LNCAP (cell line): ENCODE measurements around the gene MBTPS1.

Experiments used
- TF ChIP-seq, protein P1 (sequence below): fragments of 450-650 bp; IDR thresholded peaks from 2 replicates; pipeline ENCODE4 v1.5.1; 2017; ENCODE audit warnings: mild to moderate bottlenecking

MBTPS1 gene

DNA sequence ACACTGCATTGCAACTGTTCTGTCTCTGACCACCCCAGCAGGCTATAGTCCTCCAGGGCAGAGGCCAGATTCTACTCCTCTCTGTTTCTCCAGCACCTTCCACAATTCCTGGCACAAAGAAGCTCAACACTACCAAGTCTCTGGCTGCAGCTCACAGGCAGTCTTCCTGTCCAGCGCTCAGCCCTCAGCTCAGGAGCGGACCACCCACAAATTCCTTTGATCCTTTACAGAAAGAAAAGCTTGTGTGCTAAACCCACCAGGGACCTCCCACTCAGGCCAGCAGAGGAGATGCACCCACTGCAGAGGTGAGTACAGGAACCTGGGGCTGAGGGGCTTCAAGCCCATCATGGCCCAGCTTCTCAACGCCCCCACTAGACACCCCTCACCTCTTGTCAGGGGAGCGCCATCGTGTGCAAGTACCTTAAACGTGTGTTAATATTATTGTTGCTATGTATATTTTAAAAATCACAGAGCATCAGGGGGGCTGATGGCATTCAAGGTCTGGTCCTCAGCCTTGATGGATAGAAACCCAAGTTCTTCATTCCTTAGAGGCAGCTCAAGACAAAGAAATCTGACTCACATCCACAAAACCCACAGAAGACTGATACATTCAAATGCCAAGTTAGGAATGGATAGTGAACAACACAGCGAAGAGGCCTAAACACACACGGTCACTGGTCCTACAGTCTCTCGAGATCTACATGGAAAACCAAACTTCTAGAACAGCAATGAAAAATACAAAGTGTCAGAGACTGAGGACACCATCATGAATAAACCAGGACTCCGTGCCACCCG lies 19.8 kb upstream of the MBTPS1 start:
- TF ChIP-seq, protein P1, sequence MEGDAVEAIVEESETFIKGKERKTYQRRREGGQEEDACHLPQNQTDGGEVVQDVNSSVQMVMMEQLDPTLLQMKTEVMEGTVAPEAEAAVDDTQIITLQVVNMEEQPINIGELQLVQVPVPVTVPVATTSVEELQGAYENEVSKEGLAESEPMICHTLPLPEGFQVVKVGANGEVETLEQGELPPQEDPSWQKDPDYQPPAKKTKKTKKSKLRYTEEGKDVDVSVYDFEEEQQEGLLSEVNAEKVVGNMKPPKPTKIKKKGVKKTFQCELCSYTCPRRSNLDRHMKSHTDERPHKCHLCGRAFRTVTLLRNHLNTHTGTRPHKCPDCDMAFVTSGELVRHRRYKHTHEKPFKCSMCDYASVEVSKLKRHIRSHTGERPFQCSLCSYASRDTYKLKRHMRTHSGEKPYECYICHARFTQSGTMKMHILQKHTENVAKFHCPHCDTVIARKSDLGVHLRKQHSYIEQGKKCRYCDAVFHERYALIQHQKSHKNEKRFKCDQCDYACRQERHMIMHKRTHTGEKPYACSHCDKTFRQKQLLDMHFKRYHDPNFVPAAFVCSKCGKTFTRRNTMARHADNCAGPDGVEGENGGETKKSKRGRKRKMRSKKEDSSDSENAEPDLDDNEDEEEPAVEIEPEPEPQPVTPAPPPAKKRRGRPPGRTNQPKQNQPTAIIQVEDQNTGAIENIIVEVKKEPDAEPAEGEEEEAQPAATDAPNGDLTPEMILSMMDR = no peak

DNA sequence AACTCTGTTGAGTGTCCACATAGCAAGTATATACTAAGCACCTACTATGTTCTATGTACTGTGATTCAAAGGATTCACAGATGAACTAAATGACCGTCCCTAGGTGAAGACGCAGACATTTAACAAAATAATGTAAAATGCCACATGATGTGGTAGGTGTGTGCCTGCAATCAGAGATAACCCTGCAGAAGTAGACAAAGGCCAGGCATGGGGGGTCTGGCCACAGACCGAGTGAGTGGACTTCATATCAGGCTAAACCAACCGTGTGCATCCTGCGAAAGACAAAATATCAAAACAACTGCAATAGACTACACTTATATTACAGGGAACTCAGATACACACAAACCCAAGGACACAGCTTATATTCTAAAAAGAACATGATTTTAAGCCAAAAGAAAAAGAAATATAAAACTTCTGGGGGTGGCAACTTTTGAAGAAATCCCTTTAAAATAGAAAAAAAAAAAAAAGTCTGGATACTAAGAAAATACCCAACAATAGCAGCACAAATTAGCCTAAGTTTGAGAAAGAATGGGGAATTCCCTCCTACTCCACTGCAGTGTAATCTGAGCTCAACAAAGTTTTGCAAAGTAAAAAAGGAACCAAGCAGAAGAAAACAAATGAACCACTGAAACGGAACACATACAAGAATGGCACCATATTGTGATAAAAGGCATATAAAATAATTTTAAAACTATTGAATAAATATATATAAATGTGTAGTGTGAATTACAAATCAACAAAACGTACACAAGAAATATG lies 16.0 kb upstream of the MBTPS1 start:
- TF ChIP-seq, protein P1 = no peak

DNA sequence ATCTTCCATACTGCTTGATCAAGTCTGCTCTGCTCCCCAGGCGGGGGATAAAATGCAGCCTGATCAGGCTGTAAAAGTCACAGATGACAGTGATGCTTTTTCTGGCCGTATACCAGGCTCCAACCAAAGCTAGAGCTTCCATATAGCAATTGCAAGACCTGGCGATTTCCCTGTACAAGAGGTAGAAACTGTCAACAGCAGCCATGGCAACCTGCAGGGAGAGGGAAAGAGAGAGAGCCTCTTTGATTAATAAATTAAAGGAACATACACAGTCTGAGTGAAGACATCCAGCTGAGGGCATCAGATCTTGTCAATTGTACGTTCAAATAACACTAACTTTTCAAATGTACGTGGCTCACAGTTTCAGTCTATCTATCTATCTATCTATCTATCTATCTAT lies 14.4 kb upstream of the MBTPS1 start:
- TF ChIP-seq, protein P1 = no peak

DNA sequence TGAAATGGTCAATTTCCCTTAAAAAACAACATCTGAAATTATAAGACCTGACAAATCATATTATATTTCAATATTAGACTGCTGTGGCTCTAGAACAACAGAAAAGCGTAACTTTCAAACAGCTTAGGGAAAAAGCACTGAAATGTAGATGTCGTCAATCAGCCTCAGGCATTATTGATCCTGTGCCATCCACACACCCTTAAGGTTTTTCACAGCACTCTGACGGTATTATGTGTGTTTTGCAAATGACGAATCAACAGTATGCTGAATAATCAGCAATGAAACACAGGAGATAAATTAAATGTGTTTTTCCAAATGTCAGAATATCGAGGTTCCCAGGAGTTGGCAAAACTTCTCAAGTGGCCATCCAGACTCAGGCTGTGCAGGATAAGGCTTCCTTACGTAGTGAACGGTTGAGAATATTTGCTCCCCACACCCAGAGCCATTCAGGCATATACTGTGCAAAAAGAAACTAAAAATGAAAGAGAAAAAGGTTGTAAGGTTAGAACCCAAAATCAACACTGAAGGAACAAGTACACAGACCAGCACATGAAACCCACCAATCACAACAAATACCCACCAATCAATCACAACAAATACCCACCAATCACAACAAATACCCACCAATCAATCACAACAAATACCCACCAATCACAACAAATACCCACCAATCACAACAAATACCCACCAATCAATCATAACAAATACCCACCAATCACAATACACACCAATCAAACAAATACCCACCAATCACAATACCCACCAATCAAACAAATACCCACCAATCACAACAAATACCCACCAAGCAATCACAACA lies 7.7 kb upstream of the MBTPS1 start:
- TF ChIP-seq, protein P1 = no peak

DNA sequence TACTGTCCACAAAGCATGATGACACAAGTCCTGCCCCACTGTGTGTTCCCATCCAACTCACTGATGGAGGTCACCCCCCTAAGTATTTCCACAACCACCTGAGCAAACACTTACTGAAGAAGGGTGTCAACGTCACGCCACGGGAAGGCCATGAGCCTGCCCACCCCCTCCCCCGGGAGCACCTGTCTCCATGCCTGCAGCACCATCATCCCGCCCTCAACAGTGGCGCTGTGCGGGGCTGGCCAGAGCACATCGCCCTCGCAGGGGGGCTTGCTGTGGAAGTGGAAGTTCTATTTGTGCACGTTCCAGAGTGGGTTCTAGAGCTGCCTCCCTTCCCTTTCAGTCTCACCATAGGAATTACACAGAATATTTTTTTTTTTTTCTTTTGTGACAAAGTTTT lies 4.3 kb upstream of the MBTPS1 start:
- TF ChIP-seq, protein P1 = no peak

DNA sequence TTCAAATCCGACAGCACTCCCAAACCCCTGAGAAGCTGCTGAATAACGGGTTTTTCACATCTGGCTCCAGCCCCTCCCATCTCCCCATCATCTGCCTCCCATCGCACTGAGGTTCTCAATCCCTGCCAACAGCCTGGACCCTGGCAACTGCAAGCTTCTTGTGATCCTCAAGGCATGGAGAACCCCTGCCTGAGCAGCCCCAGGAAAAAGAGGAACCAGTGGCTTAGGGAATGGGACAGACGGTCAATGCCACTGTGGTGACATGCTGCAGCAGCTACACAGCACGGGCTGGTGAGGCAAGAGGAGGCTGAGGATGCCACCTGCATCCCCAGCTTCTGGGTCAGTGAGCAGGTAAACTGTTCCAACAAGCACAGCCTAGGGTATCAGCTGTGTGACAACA lies 3.3 kb upstream of the MBTPS1 start:
- TF ChIP-seq, protein P1 = no peak

DNA sequence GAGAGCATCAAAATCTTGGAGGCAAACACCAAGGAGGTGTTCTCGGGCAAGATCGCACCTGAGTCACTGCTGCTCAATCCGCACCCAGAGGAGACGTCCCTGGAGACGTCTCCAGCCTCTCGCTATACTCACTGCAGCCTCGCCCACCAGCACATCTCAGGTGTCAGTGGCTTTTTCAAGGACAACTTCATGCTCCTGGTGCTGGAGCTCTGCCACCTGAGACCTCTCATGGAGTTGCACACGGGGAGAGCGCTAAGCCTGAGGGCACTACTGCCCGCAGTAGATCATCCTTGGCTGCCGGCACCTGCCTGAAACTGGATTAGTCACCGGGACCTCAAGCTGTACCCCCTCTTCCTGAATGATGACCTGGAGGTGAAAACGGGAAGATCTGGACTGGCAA lies 2.6 kb upstream of the MBTPS1 start:
- TF ChIP-seq, protein P1 = no peak
